Measurements from ENCODE around the gene VEPH1.

VEPH1 gene

DNA sequence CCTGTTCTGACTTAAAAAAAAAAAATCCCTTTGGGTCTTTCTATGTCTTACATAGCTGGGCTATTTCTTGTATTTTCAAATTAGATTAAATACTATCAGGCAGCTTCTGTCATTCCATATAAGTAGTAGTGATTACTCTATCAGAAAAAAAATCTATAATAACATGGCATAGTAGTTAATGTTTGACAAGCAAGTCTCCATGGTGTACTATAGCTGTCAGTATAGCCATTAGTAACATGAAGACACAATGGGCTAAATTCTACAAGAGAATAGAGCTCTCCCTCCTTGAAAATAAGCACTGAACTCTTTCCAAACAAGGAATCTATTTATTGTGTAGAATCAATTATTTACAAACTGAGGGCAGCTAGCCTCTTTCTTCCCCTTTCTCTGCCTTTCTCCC, 19.4 kb upstream of the VEPH1 start:
- DNase-seq, result no peak

GRCh38 chr3:157520485-157521150, 17.4 kb upstream of the VEPH1 start:
- no peak for DNase-seq

- DNase-seq, result no peak
Observed at GRCh38 chr3:157518881-157519280, 15.7 kb upstream of the VEPH1 start.

DNA sequence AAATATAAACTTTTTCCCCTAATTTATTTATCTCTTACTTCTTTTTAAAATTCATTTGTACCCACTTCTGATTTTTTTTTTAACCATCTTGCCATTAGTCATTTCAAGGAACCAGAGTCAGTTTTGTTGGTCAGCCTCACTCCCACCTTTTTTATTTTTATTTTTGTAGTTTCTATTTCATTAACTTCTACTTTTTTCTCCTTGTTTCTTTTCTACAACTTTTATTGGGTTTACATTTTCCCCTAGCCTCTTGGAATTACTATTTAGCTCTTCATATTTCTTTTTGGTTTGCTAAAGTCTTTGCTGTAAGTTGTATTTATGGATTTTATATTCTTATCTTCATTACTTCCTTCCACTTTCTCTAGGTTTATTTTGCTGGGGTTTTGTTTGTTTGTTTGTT, 13.7 kb upstream of the VEPH1 start:
- no peak for DNase-seq

DNA sequence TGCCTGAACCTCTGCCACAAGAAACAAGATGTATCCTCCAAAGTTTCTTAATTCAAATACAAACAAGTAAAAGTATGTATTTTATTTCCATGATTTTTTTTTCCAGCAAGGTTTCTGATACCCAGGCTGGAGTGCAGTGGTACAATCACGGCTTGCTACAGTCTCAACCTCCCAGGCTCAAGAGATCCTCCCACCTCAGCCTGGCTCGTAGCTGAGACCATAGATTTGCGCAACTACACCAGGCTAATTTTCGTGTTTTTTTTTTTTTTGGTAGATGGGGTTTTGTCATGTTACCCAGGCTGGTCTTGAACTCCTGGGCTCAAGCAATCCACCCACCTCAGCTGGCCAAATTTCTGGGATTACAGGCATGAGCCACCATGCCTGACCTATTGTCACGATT, 12.2 kb upstream of the VEPH1 start:
- no peak for DNase-seq

- DNase-seq, result no peak
Observed at GRCh38 chr3:157514371-157514895, 11.2 kb upstream of the VEPH1 start.

GRCh38 chr3:157513585-157513984, 10.4 kb upstream of the VEPH1 start:
- DNase-seq, result no peak

DNA sequence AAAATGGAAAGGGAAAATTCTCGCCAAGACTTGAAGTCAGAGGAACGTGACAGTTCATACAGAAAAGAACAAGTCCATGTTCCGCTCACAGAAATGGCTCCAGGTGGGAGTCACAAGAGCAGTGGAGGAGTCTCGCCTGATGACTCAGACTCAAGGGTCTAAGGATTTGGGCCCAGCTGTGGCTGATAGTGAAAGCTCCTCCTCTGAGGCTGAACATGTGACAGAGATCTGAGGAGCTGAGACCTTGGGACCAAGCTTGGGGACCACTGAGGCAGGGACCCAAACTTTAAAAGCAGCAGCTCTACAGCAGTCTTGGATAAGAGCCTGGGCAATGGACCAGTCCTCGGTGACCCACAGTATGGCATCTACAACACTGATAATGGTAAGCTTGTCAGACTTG, 9.3 kb upstream of the VEPH1 start:
- no peak for DNase-seq

GRCh38 chr3:157508461-157508860, 5.2 kb upstream of the VEPH1 start:
- DNase-seq, result no peak

DNA sequence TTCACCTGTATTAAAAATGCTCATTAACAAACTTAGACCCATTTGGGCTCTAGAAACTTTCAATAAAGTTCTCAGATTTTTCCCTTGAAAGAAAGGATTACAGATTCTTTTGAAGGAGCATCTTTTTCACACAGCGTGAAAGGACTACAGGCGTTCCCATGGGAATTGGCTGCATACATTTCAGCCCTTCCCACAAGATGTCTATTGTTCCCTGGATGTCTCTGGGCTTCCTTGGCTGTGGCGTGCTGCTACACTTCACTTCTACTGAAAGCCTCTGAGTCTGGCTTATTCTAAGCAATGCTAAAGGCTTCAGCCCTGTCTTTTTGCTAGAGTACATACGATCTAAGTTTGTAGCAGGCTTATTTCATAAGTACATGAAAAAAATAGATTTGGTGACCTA, 1.4 kb downstream of the VEPH1 start:
- DNase-seq, result no peak

GRCh38 chr3:157500232-157500631, 3.0 kb downstream of the VEPH1 start:
- no peak for DNase-seq

DNA sequence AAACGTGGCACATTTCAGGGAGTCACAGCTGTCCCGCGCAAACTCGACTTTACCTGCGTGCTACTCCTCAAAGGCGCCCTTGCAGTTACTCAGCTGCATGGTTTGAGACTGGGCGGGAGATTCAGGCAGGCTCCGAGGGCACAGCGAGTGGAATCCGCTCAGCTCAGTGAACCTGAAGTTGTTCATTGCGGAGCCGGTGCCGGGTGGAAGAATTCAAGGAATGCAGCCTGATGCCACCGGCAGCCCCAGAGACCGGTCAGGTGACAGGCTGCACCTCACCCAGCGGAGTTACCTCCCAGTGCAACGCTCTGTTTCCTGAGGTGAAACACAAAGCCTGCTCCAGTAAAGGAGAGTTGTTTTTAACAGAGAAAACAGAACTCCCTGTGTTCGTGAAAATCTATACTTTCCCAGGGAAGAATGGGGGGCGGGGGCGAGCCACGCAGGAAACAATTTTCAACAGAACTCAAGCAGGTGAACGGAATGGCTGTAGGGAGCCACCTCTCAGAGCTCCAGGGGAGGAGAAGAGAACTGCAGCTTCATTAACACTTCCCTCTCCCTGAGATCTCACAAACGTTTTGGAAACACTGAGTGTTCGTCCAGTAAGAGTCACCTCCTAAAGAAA, 3.8 kb downstream of the VEPH1 start:
- DNase-seq, result no peak

DNA sequence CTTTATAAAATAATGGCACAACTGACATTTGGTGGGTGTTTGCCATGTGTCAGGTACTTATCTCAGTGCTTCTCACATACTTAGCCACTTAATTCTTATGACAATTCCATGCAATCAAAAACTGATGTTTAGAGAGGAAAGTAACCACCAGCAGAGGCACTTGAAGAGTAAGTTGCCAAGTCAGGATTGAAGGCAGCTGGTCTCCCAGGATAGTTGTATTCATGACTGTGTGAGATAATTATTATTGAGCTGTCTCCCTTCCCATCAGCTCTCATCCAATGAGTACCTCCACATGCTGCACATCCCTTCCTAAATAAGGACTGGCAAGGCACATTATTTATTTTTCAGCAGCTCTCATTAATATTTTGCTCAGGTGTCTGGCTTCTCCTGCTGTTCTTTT, 4.8 kb downstream of the VEPH1 start:
- no peak for DNase-seq

- no peak for DNase-seq
Observed at GRCh38 chr3:157495846-157496245, 7.4 kb downstream of the VEPH1 start.

- DNase-seq, result peak; percentile 73
Observed at GRCh38 chr3:157494581-157495281, 8.5 kb downstream of the VEPH1 start.

- peak; percentile 48 for DNase-seq
Observed at GRCh38 chr3:157493627-157494550, 9.3 kb downstream of the VEPH1 start.

- DNase-seq, result no peak
Observed at GRCh38 chr3:157491136-157491535, 12.1 kb downstream of the VEPH1 start.

DNA sequence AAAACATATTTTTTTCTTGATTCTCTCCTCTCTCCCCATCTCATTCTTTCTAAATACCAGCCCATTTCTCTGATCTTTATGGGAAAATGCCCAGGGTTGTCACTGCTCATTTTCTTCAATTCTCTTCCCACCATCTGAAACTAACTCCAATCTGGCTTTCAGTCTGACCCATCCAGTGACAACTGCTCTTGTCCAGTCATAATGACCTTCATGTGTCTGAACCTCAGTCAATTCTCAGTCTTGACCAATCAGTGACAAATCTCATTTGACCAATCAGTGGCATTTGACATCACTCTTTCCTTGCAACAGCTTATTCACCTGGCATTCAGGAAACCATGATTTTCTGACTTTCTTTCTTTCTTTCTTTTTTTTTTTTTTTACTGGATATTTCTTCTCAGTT, 15.1 kb downstream of the VEPH1 start:
- no peak for DNase-seq

GRCh38 chr3:157487339-157487738, 15.9 kb downstream of the VEPH1 start:
- no peak for DNase-seq

DNA sequence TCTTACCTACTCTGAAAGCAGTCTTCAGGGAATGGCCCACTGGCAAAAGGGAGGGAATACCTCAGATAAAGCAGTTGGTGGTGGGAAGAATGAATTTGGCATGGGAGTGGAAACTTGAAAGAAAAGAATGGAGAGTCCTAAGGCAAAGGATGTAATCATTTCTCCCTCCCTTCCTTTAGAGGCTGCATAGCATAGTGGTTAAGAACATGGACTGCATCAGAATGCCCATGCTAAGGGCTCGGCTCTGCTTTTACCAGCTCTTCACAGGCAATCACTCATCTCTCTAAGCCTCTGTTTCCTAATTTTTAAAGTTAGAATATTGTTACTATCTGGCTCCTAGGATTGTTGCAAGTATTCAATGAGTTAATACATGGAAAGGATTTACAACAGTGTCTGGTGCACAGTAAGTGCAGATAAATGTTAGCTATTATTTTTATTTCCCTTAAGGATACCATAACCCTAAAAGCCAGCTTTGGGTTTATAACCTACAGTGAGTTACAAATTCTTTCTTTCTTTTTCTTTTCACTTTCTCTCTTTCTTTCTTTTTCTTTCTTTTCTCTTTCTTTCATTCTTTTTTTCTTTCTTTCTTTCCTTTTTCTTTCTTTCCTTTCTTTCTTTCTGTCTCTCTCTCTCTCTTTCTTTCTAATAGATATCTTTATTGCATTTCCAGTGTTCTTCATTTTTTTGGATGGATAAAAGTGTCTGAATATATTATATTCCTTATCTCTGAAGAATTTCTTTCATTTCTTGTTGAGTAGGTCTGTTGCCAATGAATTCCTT, 23.6 kb downstream of the VEPH1 start:
- DNase-seq, result no peak

DNA sequence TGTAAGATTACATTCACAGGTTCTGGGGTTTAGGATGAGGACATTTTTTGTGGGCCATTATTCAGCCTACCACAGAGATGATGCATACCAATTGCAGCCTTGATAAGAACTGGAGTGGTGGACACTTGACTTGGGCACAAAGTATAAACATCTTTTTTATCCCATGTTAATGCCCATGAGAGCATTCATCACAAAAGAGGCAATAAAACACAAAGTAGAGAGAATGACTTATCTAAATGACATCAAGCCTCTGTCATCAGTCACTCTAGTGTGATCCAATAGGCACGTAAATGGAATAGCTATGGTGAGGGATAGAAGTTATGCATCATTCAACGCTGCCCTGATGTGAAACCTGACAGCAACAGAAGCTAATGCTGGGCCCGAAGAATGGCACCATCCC, 25.8 kb downstream of the VEPH1 start:
- no peak for DNase-seq

- DNase-seq, result no peak
Observed at GRCh38 chr3:157475921-157476414, 27.2 kb downstream of the VEPH1 start.
